HL-60 (cell line): ENCODE data around the gene TLR5.

Experiments used
- DNase-seq, 2 experiments: peaks; one replicate each; pipeline ENCODE4 v3.0.0-alpha.2; 2010 to 2020; ENCODE audit warnings: low read depth in 1 of 2, low spot score in 1 of 2
- H3K27ac ChIP-seq: fragments of 250-450 bp; sonication (Bioruptor Pico); replicated peaks from 2 replicates; pipeline ENCODE4 v1.5.1; 2020; ENCODE audit warnings: mild to moderate bottlenecking, moderate library complexity
- H3K27me3 ChIP-seq: fragments of 250-450 bp; sonication (Bioruptor Pico); 2 replicates; pipeline ENCODE4 v1.5.1; 2021; ENCODE audit warnings: mild to moderate bottlenecking, moderate library complexity; ENCODE audit not compliant: insufficient read depth, poor library complexity, severe bottlenecking
- H3K4me3 ChIP-seq: replicated peaks from 2 replicates; pipeline ENCODE4 v1.5.1; 2011; ENCODE audit warnings: mild to moderate bottlenecking, control low read depth, low read length; ENCODE audit not compliant: insufficient read depth
- GABPA ChIP-seq: IDR thresholded peaks from 2 replicates; pipeline ENCODE4 v1.6.1; 2012; ENCODE audit warnings: low read depth
- POLR2AphosphoS5 ChIP-seq: IDR thresholded peaks from 2 replicates; pipeline ENCODE4 v1.6.1; 2012; ENCODE audit warnings: low read depth
- REST ChIP-seq: IDR thresholded peaks from 2 replicates; pipeline ENCODE4 v1.6.1; 2012; ENCODE audit warnings: low read depth; ENCODE audit not compliant: insufficient replicate concordance
- SPI1 ChIP-seq: IDR thresholded peaks from 2 replicates; pipeline ENCODE4 v1.6.1; 2012; ENCODE audit warnings: low read depth, mild to moderate bottlenecking, borderline replicate concordance
- TF ChIP-seq, protein P1 (sequence below): IDR thresholded peaks from one replicate; pipeline ENCODE4 v1.5.1; 2011; ENCODE audit warnings: low read length, control low read depth, inconsistent platforms; ENCODE audit not compliant: insufficient read depth

TLR5 gene

GRCh38 chr1:223095870-223096269 is 47.2 kb downstream of the TLR5 start:
- Histone ChIP-seq H3K27me3 (no peaks in the 10 kb centered on the region), H3K4me3 (no peak overlapping the region), H3K27ac (no peak overlapping the region)
- TF ChIP-seq, protein P1, sequence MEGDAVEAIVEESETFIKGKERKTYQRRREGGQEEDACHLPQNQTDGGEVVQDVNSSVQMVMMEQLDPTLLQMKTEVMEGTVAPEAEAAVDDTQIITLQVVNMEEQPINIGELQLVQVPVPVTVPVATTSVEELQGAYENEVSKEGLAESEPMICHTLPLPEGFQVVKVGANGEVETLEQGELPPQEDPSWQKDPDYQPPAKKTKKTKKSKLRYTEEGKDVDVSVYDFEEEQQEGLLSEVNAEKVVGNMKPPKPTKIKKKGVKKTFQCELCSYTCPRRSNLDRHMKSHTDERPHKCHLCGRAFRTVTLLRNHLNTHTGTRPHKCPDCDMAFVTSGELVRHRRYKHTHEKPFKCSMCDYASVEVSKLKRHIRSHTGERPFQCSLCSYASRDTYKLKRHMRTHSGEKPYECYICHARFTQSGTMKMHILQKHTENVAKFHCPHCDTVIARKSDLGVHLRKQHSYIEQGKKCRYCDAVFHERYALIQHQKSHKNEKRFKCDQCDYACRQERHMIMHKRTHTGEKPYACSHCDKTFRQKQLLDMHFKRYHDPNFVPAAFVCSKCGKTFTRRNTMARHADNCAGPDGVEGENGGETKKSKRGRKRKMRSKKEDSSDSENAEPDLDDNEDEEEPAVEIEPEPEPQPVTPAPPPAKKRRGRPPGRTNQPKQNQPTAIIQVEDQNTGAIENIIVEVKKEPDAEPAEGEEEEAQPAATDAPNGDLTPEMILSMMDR: no peak
- TF ChIP-seq GABPA (no peak), SPI1 (no peak), POLR2AphosphoS5 (no peak), REST (no peak)
- DNase-seq: no peak

GRCh38 chr1:223091896-223092295 is 51.2 kb downstream of the TLR5 start:
- Histone ChIP-seq H3K27me3 (no peaks in the 10 kb centered on the region), H3K4me3 (no peak overlapping the region), H3K27ac (no peak overlapping the region)
- no peak for TF ChIP-seq REST
- TF ChIP-seq POLR2AphosphoS5: no peak
- no peak for TF ChIP-seq SPI1
- TF ChIP-seq GABPA: no peak
- TF ChIP-seq, protein P1: no peak
- DNase-seq: no peak

GRCh38 chr1:223089250-223089649 is 53.8 kb downstream of the TLR5 start:
- Histone ChIP-seq H3K27ac (no peak overlapping the region), H3K4me3 (no peak overlapping the region), H3K27me3 (no peaks in the 10 kb centered on the region)
- TF ChIP-seq GABPA (no peak), POLR2AphosphoS5 (no peak), REST (no peak), SPI1 (no peak)
- TF ChIP-seq, protein P1: no peak
- no peak for DNase-seq
